K562 (cell line): ENCODE data around the gene CLCN6.

Experiments
- CTBP1 ChIP-seq: fragments of 450-650 bp; IDR thresholded peaks from 2 replicates; pipeline ENCODE4 v1.6.1; 2016; ENCODE audit warnings: borderline replicate concordance
- CTCF ChIP-seq, 3 experiments: IDR thresholded peaks in 2 of 3; conservative IDR thresholded peaks in 1 of 3; 2 replicates each; pipeline ENCODE4 v1.5.1; 2011 to 2012; ENCODE audit warnings: low read length in 3 of 3, mild to moderate bottlenecking in 3 of 3, control low read depth in 2 of 3, improper control_type of control experiment in 1 of 3, inconsistent platforms in 1 of 3, low read depth in 1 of 3, mixed read lengths in 1 of 3, moderate library complexity in 1 of 3; ENCODE audit not compliant: insufficient read depth in 2 of 3
- ELK1 ChIP-seq: sonication (generic); formaldehyde crosslinking; IDR thresholded peaks from 2 replicates; pipeline ENCODE4 v1.8.1; 2022; ENCODE audit warnings: missing genetic modification reagents
- JUN ChIP-seq, 2 experiments: sonication (generic) in 1 of 2; formaldehyde crosslinking in 1 of 2; IDR thresholded peaks; 2 replicates each; pipeline versions ENCODE4 v1.6.1 to v1.8.0; 2012 to 2022; ENCODE audit warnings: borderline replicate concordance in 2 of 2, mild to moderate bottlenecking in 2 of 2, improper control_type of control experiment in 1 of 2, low read depth in 1 of 2, low read length in 1 of 2, missing genetic modification reagents in 1 of 2
- MXI1 ChIP-seq: IDR thresholded peaks from 2 replicates; pipeline ENCODE4 v1.6.1; 2011; ENCODE audit warnings: low read depth, mild to moderate bottlenecking, improper control_type of control experiment, low read length
- USF2 ChIP-seq: sonication (generic); formaldehyde crosslinking; IDR thresholded peaks from 2 replicates; pipeline ENCODE4 v1.5.0; 2020; ENCODE audit warnings: missing genetic modification reagents

GRCh38 chr1:11800391-11800755 lies 5.6 kb upstream of the CLCN6 start:
- no peak for TF ChIP-seq CTCF (IDR thresholded peaks at IDR 0.05 in 2 of 3, conservative IDR thresholded peaks at IDR 0.05 in 1 of 3; ENCODE audit: insufficient read depth in 2 of 3, low read depth in 1 of 3, low read length in 3 of 3)
- no peak for TF ChIP-seq USF2
- TF ChIP-seq ELK1 (CRISPR knock-in tag) = no peak
- no peak for TF ChIP-seq JUN (IDR thresholded peaks at IDR 0.05; ENCODE audit: borderline replicate concordance, low read depth, low read length)
- no peak for TF ChIP-seq JUN (CRISPR knock-in tag; IDR thresholded peaks at IDR 0.05; ENCODE audit: borderline replicate concordance)
- TF ChIP-seq CTBP1 = no peak
- TF ChIP-seq MXI1 = no peak
